Measurements from ENCODE around the gene CACNA1B.

CACNA1B gene

GRCh38 chr9:138040446-138041430 lies 163.2 kb downstream of the CACNA1B start:
- Histone ChIP-seq H3K27ac (replicated peaks) (no peak overlapping the region), H3K27me3 (ENCODE audit: insufficient read depth, poor library complexity, severe bottlenecking) (no peaks in the 10 kb centered on the region), H3K4me3 (replicated peaks; ENCODE audit: insufficient read depth, low read length) (no peak overlapping the region)
- no peak for TF ChIP-seq CTCF (IDR thresholded peaks at IDR 0.05; ENCODE audit: insufficient read depth, low read length)
- no peak for TF ChIP-seq POLR2AphosphoS5 (IDR thresholded peaks at IDR 0.05; ENCODE audit: low read depth)
- no peak for TF ChIP-seq GABPA (IDR thresholded peaks at IDR 0.05; ENCODE audit: low read depth)
- no peak for DNase-seq (ENCODE audit: low read depth in 1 of 2, low spot score in 1 of 2)

GRCh38 chr9:138042146-138042545 lies 164.6 kb downstream of the CACNA1B start:
- no peaks in the 10 kb centered on the region for H3K27me3 ChIP-seq (ENCODE audit: insufficient read depth, poor library complexity, severe bottlenecking)
- no peak overlapping the region for H3K4me3 ChIP-seq (replicated peaks; ENCODE audit: insufficient read depth, low read length)
- TF ChIP-seq POLR2AphosphoS5 (IDR thresholded peaks at IDR 0.05; ENCODE audit: low read depth) (no peak), CTCF (IDR thresholded peaks at IDR 0.05; ENCODE audit: insufficient read depth, low read length) (no peak), GABPA (IDR thresholded peaks at IDR 0.05; ENCODE audit: low read depth) (no peak), REST (IDR thresholded peaks at IDR 0.05; ENCODE audit: insufficient replicate concordance, low read depth) (no peak), SPI1 (IDR thresholded peaks at IDR 0.05; ENCODE audit: borderline replicate concordance, low read depth) (no peak)
- H3K27ac ChIP-seq (replicated peaks), result no peak overlapping the region
- no peak for DNase-seq (ENCODE audit: low read depth in 1 of 2, low spot score in 1 of 2)

- no peak overlapping the region for H3K4me3 ChIP-seq (replicated peaks; ENCODE audit: insufficient read depth, low read length)
- TF ChIP-seq SPI1 (IDR thresholded peaks at IDR 0.05; ENCODE audit: borderline replicate concordance, low read depth), result no peak
- no peak for TF ChIP-seq REST (IDR thresholded peaks at IDR 0.05; ENCODE audit: insufficient replicate concordance, low read depth)
Observed at GRCh38 chr9:138042640-138043039, 165.1 kb downstream of the CACNA1B start.

GRCh38 chr9:138043061-138043410 lies 165.5 kb downstream of the CACNA1B start:
- no peak for TF ChIP-seq REST (IDR thresholded peaks at IDR 0.05; ENCODE audit: insufficient replicate concordance, low read depth)
- TF ChIP-seq POLR2AphosphoS5 (IDR thresholded peaks at IDR 0.05; ENCODE audit: low read depth), result no peak
- no peak for TF ChIP-seq CTCF (IDR thresholded peaks at IDR 0.05; ENCODE audit: insufficient read depth, low read length)
- no peak for TF ChIP-seq SPI1 (IDR thresholded peaks at IDR 0.05; ENCODE audit: borderline replicate concordance, low read depth)
- no peak for TF ChIP-seq GABPA (IDR thresholded peaks at IDR 0.05; ENCODE audit: low read depth)
- Histone ChIP-seq H3K4me3 (replicated peaks; ENCODE audit: insufficient read depth, low read length) (no peak overlapping the region), H3K27ac (replicated peaks) (no peak overlapping the region), H3K27me3 (ENCODE audit: insufficient read depth, poor library complexity, severe bottlenecking) (no peaks in the 10 kb centered on the region)
- no peak for DNase-seq (ENCODE audit: low read depth in 1 of 2, low spot score in 1 of 2)

More at GRCh38 chr9:138042640-138043039, 165.1 kb downstream of the CACNA1B start:
- H3K27ac ChIP-seq (replicated peaks), result no peak overlapping the region
- H3K27me3 ChIP-seq (ENCODE audit: insufficient read depth, poor library complexity, severe bottlenecking), result no peaks in the 10 kb centered on the region
- DNase-seq (ENCODE audit: low read depth in 1 of 2, low spot score in 1 of 2), result no peak
